ENCODE measurements around the gene MBTPS2.

MBTPS2 gene

GRCh38 chrX:21840193-21840545, 752 bp downstream of the MBTPS2 start:
- Histone ChIP-seq H2BK12ac (ENCODE audit: low read length in 2 of 2) (no peak overlapping the region), H2AK5ac (ENCODE audit: low read length, severe bottlenecking) (no peak overlapping the region), H3K18ac (ENCODE audit: low read depth in 1 of 2, low read length in 2 of 2) (no peak overlapping the region), H3K9ac (ENCODE audit: low read length) (peak overlapping the region; percentile 98), H3K27me3 (ENCODE audit: control insufficient read depth in 1 of 2, insufficient read depth in 1 of 2, low read length in 2 of 2) (no peaks in the 10 kb centered on the region), H3K14ac (ENCODE audit: low read length in 2 of 2) (no peak overlapping the region), H3K79me1 (replicated peaks; ENCODE audit: low read length, poor library complexity, severe bottlenecking) (peaks cover 5% of the 10 kb centered on the region), H3K23ac (ENCODE audit: low read length in 2 of 2) (no peak overlapping the region), H3K4ac (ENCODE audit: low read depth in 1 of 2, low read length in 2 of 2) (no peak overlapping the region), H4K8ac (ENCODE audit: low read length) (no peak overlapping the region), H2AFZ (ENCODE audit: low read depth, low read length) (no peak overlapping the region), H3K4me2 (ENCODE audit: low read length, poor library complexity, severe bottlenecking) (peak overlapping the region; percentile 47), H3K4me3 (ENCODE audit: insufficient read depth in 1 of 2, low read depth in 1 of 2, low read length in 2 of 2) (peak overlapping the region in 1 of 2 experiments; percentile 80), H3K4me1 (ENCODE audit: control insufficient read depth, insufficient read depth, low read depth, low read length) (no peaks in the 10 kb centered on the region), H2BK15ac (ENCODE audit: low read depth, poor library complexity, severe bottlenecking) (no peak overlapping the region), H3K36me3 (ENCODE audit: control insufficient read depth in 1 of 2, insufficient read depth in 2 of 2, low read depth in 1 of 2, low read length in 2 of 2) (peaks cover 2 to 19% of the 10 kb centered on the region in 2 experiments), H4K91ac (ENCODE audit: low read length) (no peak overlapping the region), H2BK5ac (ENCODE audit: low read depth, low read length, poor library complexity, severe bottlenecking) (no peak overlapping the region), H3K27ac (ENCODE audit: low read length, poor library complexity, severe bottlenecking) (no peak overlapping the region), H3K9me3 (ENCODE audit: control insufficient read depth, low read length) (no peaks in the 10 kb centered on the region), H2BK120ac (ENCODE audit: low read depth, low read length) (no peak overlapping the region)
- WGBS: 11% methylated on average over 4 of the region's 6 CpGs
- no peak for DNase-seq

GRCh38 chrX:21843179-21843578, 3.8 kb downstream of the MBTPS2 start:
- Histone ChIP-seq H4K91ac (ENCODE audit: low read length) (no peak overlapping the region), H2AK5ac (ENCODE audit: low read length, severe bottlenecking) (no peak overlapping the region), H3K23ac (ENCODE audit: low read length in 2 of 2) (no peak overlapping the region), H2BK5ac (ENCODE audit: low read depth, low read length, poor library complexity, severe bottlenecking) (no peak overlapping the region), H3K27me3 (ENCODE audit: control insufficient read depth in 1 of 2, insufficient read depth in 1 of 2, low read length in 2 of 2) (no peaks in the 10 kb centered on the region), H3K79me1 (replicated peaks; ENCODE audit: low read length, poor library complexity, severe bottlenecking) (peaks cover 5% of the 10 kb centered on the region), H3K4me2 (ENCODE audit: low read length, poor library complexity, severe bottlenecking) (no peak overlapping the region), H3K27ac (ENCODE audit: low read length, poor library complexity, severe bottlenecking) (no peak overlapping the region), H2BK12ac (ENCODE audit: low read length in 2 of 2) (no peak overlapping the region), H2BK15ac (ENCODE audit: low read depth, poor library complexity, severe bottlenecking) (no peak overlapping the region), H2AFZ (ENCODE audit: low read depth, low read length) (no peak overlapping the region), H3K4me3 (ENCODE audit: insufficient read depth in 1 of 2, low read depth in 1 of 2, low read length in 2 of 2) (no peak overlapping the region), H3K36me3 (ENCODE audit: control insufficient read depth in 1 of 2, insufficient read depth in 2 of 2, low read depth in 1 of 2, low read length in 2 of 2) (peaks cover 2 to 41% of the 10 kb centered on the region in 2 experiments), H3K18ac (ENCODE audit: low read depth in 1 of 2, low read length in 2 of 2) (no peak overlapping the region), H3K4ac (ENCODE audit: low read depth in 1 of 2, low read length in 2 of 2) (no peak overlapping the region), H2BK120ac (ENCODE audit: low read depth, low read length) (no peak overlapping the region), H4K8ac (ENCODE audit: low read length) (no peak overlapping the region), H3K9ac (ENCODE audit: low read length) (no peak overlapping the region), H3K14ac (ENCODE audit: low read length in 2 of 2) (no peak overlapping the region), H3K4me1 (ENCODE audit: control insufficient read depth, insufficient read depth, low read depth, low read length) (no peaks in the 10 kb centered on the region), H3K9me3 (ENCODE audit: control insufficient read depth, low read length) (no peaks in the 10 kb centered on the region)
- no peak for DNase-seq
- WGBS: no CpG with 5 or more reads among the region's 5 CpGs

GRCh38 chrX:21845096-21845495, 5.7 kb downstream of the MBTPS2 start:
- H3K79me1 ChIP-seq (replicated peaks; ENCODE audit: low read length, poor library complexity, severe bottlenecking): peaks cover 5% of the 10 kb centered on the region
- H2AFZ ChIP-seq (ENCODE audit: low read depth, low read length): no peak overlapping the region
- H2BK5ac ChIP-seq (ENCODE audit: low read depth, low read length, poor library complexity, severe bottlenecking): no peak overlapping the region
- no peak overlapping the region for H2BK120ac ChIP-seq (ENCODE audit: low read depth, low read length)
- no peak overlapping the region for H3K9ac ChIP-seq (ENCODE audit: low read length)
- no peak for DNase-seq
- H2BK12ac ChIP-seq (ENCODE audit: low read length in 2 of 2): no peak overlapping the region
- H3K9me3 ChIP-seq (ENCODE audit: control insufficient read depth, low read length): no peaks in the 10 kb centered on the region
- peaks cover 2 to 41% of the 10 kb centered on the region in 2 experiments for H3K36me3 ChIP-seq (ENCODE audit: control insufficient read depth in 1 of 2, insufficient read depth in 2 of 2, low read depth in 1 of 2, low read length in 2 of 2)
- no peak overlapping the region for H4K91ac ChIP-seq (ENCODE audit: low read length)
- no peak overlapping the region for H2AK5ac ChIP-seq (ENCODE audit: low read length, severe bottlenecking)
- H3K4ac ChIP-seq (ENCODE audit: low read depth in 1 of 2, low read length in 2 of 2): no peak overlapping the region
- no peaks in the 10 kb centered on the region for H3K4me1 ChIP-seq (ENCODE audit: control insufficient read depth, insufficient read depth, low read depth, low read length)
- H3K4me2 ChIP-seq (ENCODE audit: low read length, poor library complexity, severe bottlenecking): no peak overlapping the region
- H2BK15ac ChIP-seq (ENCODE audit: low read depth, poor library complexity, severe bottlenecking): no peak overlapping the region
- no peak overlapping the region for H3K23ac ChIP-seq (ENCODE audit: low read length in 2 of 2)
- H3K27me3 ChIP-seq (ENCODE audit: control insufficient read depth in 1 of 2, insufficient read depth in 1 of 2, low read length in 2 of 2): no peaks in the 10 kb centered on the region
- H3K18ac ChIP-seq (ENCODE audit: low read depth in 1 of 2, low read length in 2 of 2): no peak overlapping the region
- H3K27ac ChIP-seq (ENCODE audit: low read length, poor library complexity, severe bottlenecking): no peak overlapping the region
- WGBS: 100% methylated on average over 2 of the region's 6 CpGs
- no peak overlapping the region for H3K14ac ChIP-seq (ENCODE audit: low read length in 2 of 2)
- no peak overlapping the region for H3K4me3 ChIP-seq (ENCODE audit: insufficient read depth in 1 of 2, low read depth in 1 of 2, low read length in 2 of 2)
- H4K8ac ChIP-seq (ENCODE audit: low read length): no peak overlapping the region

- Histone ChIP-seq H4K8ac (ENCODE audit: low read length) (no peak overlapping the region), H3K27me3 (ENCODE audit: control insufficient read depth in 1 of 2, insufficient read depth in 1 of 2, low read length in 2 of 2) (no peaks in the 10 kb centered on the region), H3K4ac (ENCODE audit: low read depth in 1 of 2, low read length in 2 of 2) (no peak overlapping the region), H2BK120ac (ENCODE audit: low read depth, low read length) (no peak overlapping the region), H3K79me1 (replicated peaks; ENCODE audit: low read length, poor library complexity, severe bottlenecking) (peaks cover 3% of the 10 kb centered on the region), H2BK12ac (ENCODE audit: low read length in 2 of 2) (no peak overlapping the region), H3K14ac (ENCODE audit: low read length in 2 of 2) (no peak overlapping the region), H3K23ac (ENCODE audit: low read length in 2 of 2) (no peak overlapping the region), H3K4me3 (ENCODE audit: insufficient read depth in 1 of 2, low read depth in 1 of 2, low read length in 2 of 2) (no peak overlapping the region), H3K9me3 (ENCODE audit: control insufficient read depth, low read length) (no peaks in the 10 kb centered on the region), H3K4me2 (ENCODE audit: low read length, poor library complexity, severe bottlenecking) (no peak overlapping the region), H3K18ac (ENCODE audit: low read depth in 1 of 2, low read length in 2 of 2) (no peak overlapping the region), H4K91ac (ENCODE audit: low read length) (no peak overlapping the region), H2AFZ (ENCODE audit: low read depth, low read length) (no peak overlapping the region), H2BK15ac (ENCODE audit: low read depth, poor library complexity, severe bottlenecking) (no peak overlapping the region), H3K27ac (ENCODE audit: low read length, poor library complexity, severe bottlenecking) (no peak overlapping the region), H3K36me3 (ENCODE audit: control insufficient read depth in 1 of 2, insufficient read depth in 2 of 2, low read depth in 1 of 2, low read length in 2 of 2) (peaks cover 2 to 59% of the 10 kb centered on the region in 2 experiments), H2BK5ac (ENCODE audit: low read depth, low read length, poor library complexity, severe bottlenecking) (no peak overlapping the region), H3K4me1 (ENCODE audit: control insufficient read depth, insufficient read depth, low read depth, low read length) (no peaks in the 10 kb centered on the region), H2AK5ac (ENCODE audit: low read length, severe bottlenecking) (no peak overlapping the region), H3K9ac (ENCODE audit: low read length) (no peak overlapping the region)
- DNase-seq: no peak
- WGBS: no CpG with 5 or more reads among the region's 1 CpG
Measured at GRCh38 chrX:21847342-21847741, 7.9 kb downstream of the MBTPS2 start.

All from mesenchymal stem cell (in vitro differentiated cells and primary cell).